ENCODE data around the gene PRKCSH. TPM values are rescaled to one million over a fixed set of nuclear protein-coding genes. Genes with fewer than 3 reads are reported as not detected.
"Not testable (repeated sequence)": the region's sequence is repeated elsewhere in the genome, so short reads cannot be mapped to it uniquely, and the experiment has no call there.

PRKCSH gene
- polyA plus RNA-seq = 100 to 1,000 TPM; 111 to 154 (median 149) TPM

- WGBS, 3 donors = 0 to 1% (median 1%) methylated on average over 53 of the region's 53 CpGs
- H3K27ac ChIP-seq (ENCODE audit: low read depth, low read length) = no peak within 1 kb of the TSS
Measured at GRCh38 chr19:11435057-11435832, at the start of gene PRKCSH, which contains the start of gene ODAD3. Gene PRKCSH (plus strand): TSS chr19:11435635. CDS start chr19:11436118, 483 bp downstream. Gene ODAD3 (minus strand): TSS chr19:11435121. CDS start chr19:11435016, 105 bp downstream.

- no peak overlapping the region for H3K27ac ChIP-seq (ENCODE audit: low read depth, low read length)
- 66 to 70% (median 70%) methylated on average over 19 of the region's 19 CpGs for WGBS, 3 donors
Measured at GRCh38 chr19:11387162-11388034, 48.0 kb upstream of the PRKCSH start.

- no peak overlapping the region for H3K27ac ChIP-seq (ENCODE audit: low read depth, low read length)
- WGBS, 3 donors = 93 to 96% (median 93%) methylated on average over 2 of the region's 2 CpGs
Measured at GRCh38 chr19:11390359-11390758, 45.1 kb upstream of the PRKCSH start.

- H3K27ac ChIP-seq (ENCODE audit: low read depth, low read length) = no peak overlapping the region
- WGBS, 3 donors = 74 to 86% (median 79%) methylated on average over 4 of the region's 4 CpGs
Measured at GRCh38 chr19:11390933-11391680, 44.3 kb upstream of the PRKCSH start.

DNA sequence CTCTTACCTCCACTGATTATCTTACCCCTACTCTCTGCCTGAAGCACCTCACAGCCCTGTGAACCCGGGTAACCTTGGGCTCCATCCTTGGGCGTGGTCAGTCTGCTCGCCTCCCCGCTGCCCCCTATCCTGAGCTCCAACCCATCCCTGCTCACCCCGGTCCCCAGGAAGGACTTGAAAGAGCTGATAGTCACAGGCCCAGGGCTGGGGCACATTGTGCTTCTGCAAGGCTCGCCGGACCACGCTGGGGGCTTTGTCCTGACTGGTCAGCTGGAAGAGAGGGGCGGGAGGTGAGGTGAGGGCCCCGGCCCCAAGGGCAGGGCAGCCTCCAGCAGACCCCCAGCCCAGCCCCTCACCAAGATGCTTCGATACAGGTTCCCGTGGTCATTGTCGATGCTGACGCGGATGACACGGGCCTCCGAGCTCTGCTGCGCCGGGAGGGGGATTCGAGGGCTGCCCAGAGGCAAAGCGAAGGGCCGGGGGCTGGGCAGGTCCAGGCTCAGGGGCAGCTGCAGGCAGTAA is 38.3 kb upstream of the PRKCSH start:
- no peak overlapping the region for H3K27ac ChIP-seq (ENCODE audit: low read depth, low read length)
- WGBS, 3 donors = 90 to 92% (median 90%) methylated on average over 22 of the region's 22 CpGs

GRCh38 chr19:11399667-11400066 is 35.8 kb upstream of the PRKCSH start:
- WGBS, 3 donors = 90 to 96% (median 93%) methylated on average over 9 of the region's 9 CpGs
- no peak overlapping the region for H3K27ac ChIP-seq (ENCODE audit: low read depth, low read length)

DNA sequence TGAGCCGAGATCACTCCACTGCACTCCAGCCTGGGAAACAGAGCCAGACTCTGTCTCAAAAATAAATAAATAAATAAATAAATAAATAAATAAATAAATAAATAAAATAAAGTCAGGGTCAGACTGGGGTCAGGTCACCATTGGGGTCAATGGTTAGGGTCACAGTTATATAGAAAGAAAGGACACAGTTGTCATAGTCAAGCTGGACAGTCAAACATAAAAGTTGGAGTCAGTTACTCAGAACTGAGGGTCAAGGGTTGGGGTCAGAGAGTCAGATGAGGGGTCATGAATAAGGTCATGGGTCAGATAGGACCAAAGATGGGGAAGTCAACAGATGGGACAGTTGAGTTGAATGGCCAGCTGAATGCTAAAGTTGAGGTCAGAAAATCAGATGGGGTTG is 34.6 kb upstream of the PRKCSH start:
- 74 to 89% (median 79%) methylated on average over 1 of the region's 1 CpG for WGBS, 3 donors

DNA sequence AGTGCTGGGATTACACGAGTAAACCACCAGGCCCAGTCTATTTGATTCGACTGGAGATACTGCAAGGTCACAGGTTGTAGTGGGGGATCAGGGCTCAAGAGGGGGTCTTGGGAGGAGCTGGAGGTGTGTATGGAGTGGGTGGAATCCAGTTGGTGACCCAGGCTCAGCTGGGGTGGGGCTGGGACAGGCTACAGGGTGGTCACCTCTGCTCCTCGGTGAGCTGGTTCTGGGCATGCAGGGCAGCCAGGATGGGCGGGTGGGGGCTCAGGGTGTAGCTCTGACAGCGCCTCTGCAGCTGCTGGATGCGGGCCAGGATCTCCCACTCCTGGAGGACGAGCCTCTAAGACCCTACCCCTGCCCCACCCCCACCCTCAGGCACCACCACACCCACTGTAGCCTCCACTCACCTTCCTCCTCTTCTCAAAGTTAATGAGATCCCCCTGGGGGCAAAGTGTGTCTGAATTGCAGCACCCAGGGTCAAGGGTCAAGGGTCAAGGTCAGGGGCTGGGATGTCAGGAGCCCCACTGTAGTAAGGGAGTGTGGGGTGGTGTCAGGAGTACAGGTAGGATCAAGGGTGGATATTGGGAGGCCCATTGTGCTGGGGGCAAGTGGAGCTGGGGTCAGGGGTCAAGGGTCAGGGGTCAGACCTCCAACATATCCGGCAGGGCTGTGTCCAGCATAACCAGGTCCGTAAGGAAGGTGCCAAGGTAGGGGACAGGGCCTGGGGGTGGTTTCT is 33.5 kb upstream of the PRKCSH start:
- H3K27ac ChIP-seq (ENCODE audit: low read depth, low read length) = no peak overlapping the region
- WGBS, 3 donors = 82 to 89% (median 84%) methylated on average over 8 to 9 of the region's 9 CpGs

More for the DNA sequence above, 34.6 kb upstream of the PRKCSH start:
- no peak overlapping the region for H3K27ac ChIP-seq (ENCODE audit: low read depth, low read length)

GRCh38 chr19:11404588-11405222 is 30.7 kb upstream of the PRKCSH start:
- 49 to 72% (median 62%) methylated on average over 9 of the region's 9 CpGs for WGBS, 3 donors
- no peak overlapping the region for H3K27ac ChIP-seq (ENCODE audit: low read depth, low read length)

DNA sequence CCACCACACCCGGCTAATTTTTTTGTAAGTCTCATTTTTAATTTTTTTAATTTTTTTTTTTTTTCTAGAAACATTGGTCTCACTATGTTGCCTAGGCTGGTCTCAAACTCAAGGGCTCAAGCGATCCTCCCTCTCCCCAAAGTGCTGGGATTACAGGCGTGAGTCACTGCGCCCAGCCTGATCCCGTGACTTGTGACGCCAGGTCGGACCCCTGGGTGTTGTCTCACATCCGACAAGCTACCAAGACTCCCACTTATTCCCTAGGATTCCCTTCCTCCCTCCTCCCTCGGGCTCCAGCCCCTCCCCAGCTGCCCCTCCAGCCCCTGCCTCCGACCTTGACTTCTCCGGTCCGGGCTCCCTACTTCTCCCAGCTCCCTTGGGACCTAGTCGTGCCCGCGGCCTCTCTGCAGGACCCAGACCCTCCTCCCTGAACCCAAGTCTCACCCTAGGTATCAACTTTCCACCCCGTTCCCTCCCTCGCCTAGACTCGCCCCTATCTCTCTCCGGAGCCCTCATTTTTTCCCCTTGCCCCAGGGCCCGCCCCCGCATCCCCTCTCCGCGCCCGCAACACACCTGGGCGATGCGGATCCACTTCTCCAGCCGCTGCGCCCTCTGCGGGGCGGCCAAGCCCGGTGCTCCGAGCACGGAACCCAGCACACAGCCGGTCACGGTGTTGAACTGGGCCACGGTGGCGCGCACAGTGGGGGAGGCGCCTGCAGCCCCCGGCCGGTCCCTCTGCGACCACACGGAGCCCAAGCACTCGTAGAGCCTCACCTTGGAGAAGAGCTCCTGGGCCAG is 29.4 kb upstream of the PRKCSH start:
- 32 to 72% (median 40%) methylated on average over 44 of the region's 44 CpGs for WGBS, 3 donors
- H3K27ac ChIP-seq (ENCODE audit: low read depth, low read length) = no peak overlapping the region

- H3K27ac ChIP-seq (ENCODE audit: low read depth, low read length) = not testable (repeated sequence)
- WGBS, 3 donors = 71 to 88% (median 73%) methylated on average over 12 of the region's 12 CpGs
Measured at GRCh38 chr19:11406703-11407236, 28.7 kb upstream of the PRKCSH start.

DNA sequence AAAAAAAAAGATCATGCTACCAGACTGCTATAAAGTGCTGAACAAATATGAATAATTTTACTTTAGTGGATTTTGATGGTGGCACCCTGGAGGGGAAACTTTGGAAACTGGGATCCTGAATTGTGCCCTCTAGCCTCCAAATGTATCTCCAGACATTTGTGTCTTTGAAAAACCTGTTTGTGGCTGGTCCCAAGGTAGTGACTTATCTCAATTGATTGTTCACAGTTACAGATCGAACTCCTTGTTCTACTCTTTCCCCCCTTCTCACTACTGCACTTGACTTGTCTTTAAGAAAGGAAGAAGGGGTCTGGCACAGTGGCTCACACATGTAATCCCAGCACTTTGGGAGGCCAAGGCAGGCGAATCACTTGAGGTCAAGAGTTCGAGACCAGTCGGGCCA is 26.8 kb upstream of the PRKCSH start:
- no peak overlapping the region for H3K27ac ChIP-seq (ENCODE audit: low read depth, low read length)
- 84 to 99% (median 90%) methylated on average over 4 of the region's 4 CpGs for whole genome bisulfite sequencing, 3 donors

DNA sequence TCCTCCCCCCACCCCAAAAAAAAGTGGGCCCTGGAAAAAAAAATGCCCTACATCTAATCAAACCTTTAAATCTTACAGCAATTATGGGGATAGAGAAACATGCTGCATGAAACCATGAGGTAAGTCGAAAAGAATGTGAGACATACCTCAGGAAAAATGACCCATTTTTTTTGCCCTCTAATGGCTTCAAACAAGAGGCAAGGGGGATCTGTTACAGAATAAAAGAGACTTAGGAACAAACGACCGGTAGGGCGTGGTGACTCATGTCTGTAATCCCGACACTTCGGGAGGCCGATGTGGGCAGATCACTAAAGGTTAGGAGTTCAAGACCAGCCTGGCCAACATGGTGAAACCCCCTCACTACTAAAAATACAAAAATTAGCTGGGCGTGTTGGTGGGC is 24.8 kb upstream of the PRKCSH start:
- H3K27ac ChIP-seq (ENCODE audit: low read depth, low read length) = no peak overlapping the region
- WGBS, 3 donors = 73% methylated on average over 8 of the region's 8 CpGs

- H3K27ac ChIP-seq (ENCODE audit: low read depth, low read length) = no peak overlapping the region
- 83 to 95% (median 88%) methylated on average over 2 of the region's 2 CpGs for WGBS, 3 donors
Measured at GRCh38 chr19:11414544-11414943, 20.9 kb upstream of the PRKCSH start.

GRCh38 chr19:11416346-11417052 is 18.9 kb upstream of the PRKCSH start:
- no peak overlapping the region for H3K27ac ChIP-seq (ENCODE audit: low read depth, low read length)
- WGBS, 3 donors = 90 to 95% (median 91%) methylated on average over 14 to 17 of the region's 17 CpGs

DNA sequence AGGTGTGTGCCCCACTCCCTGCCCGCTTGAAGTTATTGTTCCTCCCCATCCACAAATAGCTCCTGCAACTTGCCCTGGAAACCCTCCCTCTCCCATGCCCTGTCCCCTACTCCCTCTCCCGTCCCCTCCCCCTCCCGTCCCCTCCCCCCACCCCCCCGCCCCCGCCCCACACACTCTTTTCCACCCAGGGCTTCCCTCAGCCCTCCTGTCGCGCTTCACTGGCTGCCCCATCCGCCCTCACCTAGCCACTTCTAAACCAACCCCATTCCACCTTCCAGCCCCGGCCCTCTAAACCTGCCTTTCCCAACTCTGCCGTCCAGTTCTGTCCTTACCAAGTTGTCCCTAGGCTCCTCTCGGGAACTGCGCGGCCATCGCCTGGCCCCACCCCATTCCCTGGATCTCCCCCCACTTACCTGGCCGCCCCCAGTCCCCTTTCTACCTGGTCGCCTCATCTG is 17.3 kb upstream of the PRKCSH start:
- H3K27ac ChIP-seq (ENCODE audit: low read depth, low read length) = no peak overlapping the region
- WGBS, 3 donors = 9 to 15% (median 10%) methylated on average over 10 to 15 of the region's 16 CpGs

Data from adipose tissue (tissue), 3 donors.